Measurements from ENCODE around the gene DPP10.

Gene DPP10

DNA sequence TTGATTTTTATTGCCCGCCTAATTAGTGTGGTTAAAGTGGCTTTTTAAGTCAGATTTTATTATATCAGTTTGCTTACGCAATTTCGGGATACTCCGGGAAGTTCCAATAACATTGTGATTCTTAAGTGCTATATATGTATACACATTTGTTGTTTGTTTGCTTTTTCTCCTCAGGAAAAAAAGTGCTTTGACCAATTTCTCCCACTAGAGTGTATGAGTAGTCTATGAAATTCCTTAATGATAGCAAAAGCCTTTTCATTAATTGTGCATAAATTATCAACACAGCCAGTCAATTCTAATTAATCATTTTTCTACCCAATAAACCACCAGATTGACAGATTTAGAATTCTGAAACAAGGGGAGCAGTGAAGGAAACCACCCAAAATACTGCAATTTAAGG is 172.2 kb downstream of the DPP10 start:
- TF ChIP-seq, protein P1, sequence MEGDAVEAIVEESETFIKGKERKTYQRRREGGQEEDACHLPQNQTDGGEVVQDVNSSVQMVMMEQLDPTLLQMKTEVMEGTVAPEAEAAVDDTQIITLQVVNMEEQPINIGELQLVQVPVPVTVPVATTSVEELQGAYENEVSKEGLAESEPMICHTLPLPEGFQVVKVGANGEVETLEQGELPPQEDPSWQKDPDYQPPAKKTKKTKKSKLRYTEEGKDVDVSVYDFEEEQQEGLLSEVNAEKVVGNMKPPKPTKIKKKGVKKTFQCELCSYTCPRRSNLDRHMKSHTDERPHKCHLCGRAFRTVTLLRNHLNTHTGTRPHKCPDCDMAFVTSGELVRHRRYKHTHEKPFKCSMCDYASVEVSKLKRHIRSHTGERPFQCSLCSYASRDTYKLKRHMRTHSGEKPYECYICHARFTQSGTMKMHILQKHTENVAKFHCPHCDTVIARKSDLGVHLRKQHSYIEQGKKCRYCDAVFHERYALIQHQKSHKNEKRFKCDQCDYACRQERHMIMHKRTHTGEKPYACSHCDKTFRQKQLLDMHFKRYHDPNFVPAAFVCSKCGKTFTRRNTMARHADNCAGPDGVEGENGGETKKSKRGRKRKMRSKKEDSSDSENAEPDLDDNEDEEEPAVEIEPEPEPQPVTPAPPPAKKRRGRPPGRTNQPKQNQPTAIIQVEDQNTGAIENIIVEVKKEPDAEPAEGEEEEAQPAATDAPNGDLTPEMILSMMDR (conservative IDR thresholded peaks at IDR 0.05; ENCODE audit: low read depth, low read length): no peak
- DNase-seq (ENCODE audit: low read depth): no peak
- no peak overlapping the region for H3K4me3 ChIP-seq (ENCODE audit: low read length)

DNA sequence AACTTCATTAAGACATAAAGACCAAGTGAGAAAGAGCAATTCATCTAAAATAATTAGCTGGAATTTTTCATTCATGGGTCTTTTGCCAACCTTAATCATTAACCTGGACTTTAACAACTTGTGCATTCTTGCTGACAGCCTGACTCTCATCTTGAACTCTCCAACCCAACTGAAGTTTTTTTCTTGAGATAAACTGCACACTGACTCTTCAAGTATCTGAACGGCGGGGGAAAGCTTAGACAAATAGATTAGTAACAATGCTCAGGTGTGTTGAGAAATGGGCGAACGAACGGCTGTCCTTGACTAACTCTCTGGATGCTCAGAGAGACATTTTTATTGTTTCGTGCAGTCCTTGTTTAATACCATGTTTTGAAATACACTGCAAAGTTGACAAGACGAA is 186.0 kb downstream of the DPP10 start:
- no peak overlapping the region for H3K4me3 ChIP-seq (ENCODE audit: low read length)
- TF ChIP-seq, protein P1 (conservative IDR thresholded peaks at IDR 0.05; ENCODE audit: low read depth, low read length): no peak

DNA sequence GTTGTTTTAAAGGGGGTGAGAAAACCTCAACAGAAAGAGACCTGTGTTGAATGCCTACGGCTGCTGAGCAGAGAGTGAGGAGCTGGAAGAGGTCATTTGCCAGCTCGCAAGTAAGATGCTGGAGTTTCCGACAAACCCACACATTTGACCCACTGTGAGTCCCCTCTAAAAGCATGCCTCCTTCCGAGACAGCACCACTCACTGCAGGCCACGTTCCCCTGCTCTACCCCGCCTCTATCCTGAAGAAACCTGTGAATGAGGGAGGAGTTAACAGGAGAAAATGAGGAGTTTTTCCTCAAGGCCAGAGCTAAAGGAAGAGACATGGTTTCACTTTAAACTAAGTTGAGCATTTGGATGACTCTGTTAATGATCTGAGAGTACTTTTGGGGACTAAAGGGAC is 188.7 kb downstream of the DPP10 start:
- H3K4me3 ChIP-seq (ENCODE audit: low read length): no peak overlapping the region
- TF ChIP-seq, protein P1 (conservative IDR thresholded peaks at IDR 0.05; ENCODE audit: low read depth, low read length): no peak
- DNase-seq (ENCODE audit: low read depth): no peak

More for the DNA sequence above, 186.0 kb downstream of the DPP10 start:
- no peak for DNase-seq (ENCODE audit: low read depth)

DNA sequence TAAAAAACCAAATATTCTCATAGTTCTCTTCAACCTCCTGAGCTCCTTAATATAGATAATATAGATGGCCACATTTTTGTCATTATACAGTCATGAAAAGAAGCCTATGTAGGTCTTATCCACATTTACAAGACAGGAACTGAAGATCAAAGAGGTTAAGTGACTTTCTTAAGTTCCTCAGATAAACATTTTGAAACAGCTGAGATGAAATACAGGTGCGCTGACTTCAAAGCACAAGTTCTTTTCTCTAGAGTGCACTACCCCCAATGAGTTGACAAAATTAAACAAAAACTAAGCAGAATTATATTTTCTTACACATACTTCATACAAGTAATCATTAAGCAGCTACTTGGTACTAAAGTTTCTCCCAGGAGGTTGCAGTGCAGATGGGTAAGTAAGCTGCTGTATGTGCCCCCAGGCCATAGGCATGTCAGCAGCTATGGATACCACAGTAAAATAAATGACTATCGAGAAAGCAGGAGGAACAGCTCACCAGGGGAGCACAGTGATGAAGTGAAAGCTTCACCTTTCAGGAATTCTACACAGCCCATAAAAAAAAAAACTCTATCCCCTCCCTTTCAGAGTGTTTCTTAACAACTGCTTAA is 199.8 kb downstream of the DPP10 start:
- no peak overlapping the region for H3K4me3 ChIP-seq (ENCODE audit: low read length)
- DNase-seq (ENCODE audit: low read depth): no peak
- TF ChIP-seq, protein P1 (conservative IDR thresholded peaks at IDR 0.05; ENCODE audit: low read depth, low read length): no peak

DNA sequence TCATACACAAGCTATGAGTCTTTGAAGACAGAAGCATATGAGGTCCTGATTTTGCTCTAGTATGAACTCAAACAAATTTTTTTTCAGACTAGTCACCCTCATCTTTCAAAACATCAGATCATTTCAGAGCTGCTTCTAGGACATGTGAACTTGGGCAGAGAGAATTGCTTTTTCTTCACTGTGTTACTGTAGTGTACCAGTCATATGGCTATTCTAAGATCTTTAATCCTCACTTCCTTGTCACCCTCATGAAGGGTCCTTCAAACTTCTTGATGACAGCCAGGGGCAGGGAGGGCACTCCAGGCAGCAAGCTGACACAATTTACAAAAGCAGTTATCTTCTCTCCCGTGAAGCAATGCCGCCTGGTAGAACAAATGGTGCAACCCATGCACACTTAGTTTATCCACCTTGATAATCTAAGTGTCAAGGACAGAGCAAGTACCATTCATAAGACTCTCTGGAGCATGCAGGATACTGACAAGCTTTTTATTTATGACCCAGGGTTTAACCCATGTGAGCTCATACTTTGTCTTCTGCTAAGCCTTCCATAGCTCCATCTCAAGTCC is 200.6 kb downstream of the DPP10 start:
- DNase-seq (ENCODE audit: low read depth): no peak
- TF ChIP-seq, protein P1 (conservative IDR thresholded peaks at IDR 0.05; ENCODE audit: low read depth, low read length): no peak
- H3K4me3 ChIP-seq (ENCODE audit: low read length): no peak overlapping the region

DNA sequence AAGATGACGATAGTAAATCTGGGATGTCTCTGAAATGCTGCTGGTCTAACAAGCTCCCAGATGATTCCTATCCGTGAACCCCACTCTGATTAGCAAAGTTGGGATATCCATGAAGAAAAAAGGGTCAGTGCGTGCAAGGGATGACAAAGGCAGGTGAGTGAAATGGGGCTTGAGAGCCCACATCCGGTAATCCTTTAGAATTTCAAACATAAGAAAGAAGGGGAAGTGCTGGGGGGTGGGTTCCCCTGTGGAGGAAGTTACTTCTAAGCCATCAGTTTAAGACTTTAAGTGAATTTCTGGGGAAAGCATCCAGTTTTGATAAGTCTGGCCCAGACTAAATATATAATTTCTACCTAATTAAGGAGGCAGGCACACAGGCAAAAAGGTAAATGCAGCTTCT is 209.5 kb downstream of the DPP10 start:
- TF ChIP-seq, protein P1 (conservative IDR thresholded peaks at IDR 0.05; ENCODE audit: low read depth, low read length): no peak
- H3K4me3 ChIP-seq (ENCODE audit: low read length): no peak overlapping the region
- DNase-seq (ENCODE audit: low read depth): no peak

DNA sequence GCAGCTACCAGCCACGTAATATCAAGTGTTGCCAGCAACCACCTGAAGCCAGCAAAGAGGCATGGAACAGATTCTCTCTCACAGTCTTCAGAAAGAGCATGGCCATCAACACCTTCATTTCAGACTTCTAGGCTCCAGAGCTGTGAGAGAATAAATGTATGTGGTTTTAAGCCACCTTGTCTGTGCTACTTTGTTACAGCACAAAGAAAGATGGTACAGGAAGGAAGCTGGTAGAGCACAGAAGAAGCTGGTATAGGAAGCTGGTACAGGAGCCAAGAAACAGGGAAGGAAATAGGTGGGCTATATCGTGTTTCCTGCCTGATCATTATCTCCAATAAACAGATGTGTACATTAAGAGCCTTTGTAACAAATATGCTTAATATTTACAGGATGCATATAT is 217.4 kb downstream of the DPP10 start:
- TF ChIP-seq, protein P1 (conservative IDR thresholded peaks at IDR 0.05; ENCODE audit: low read depth, low read length): no peak
- no peak for DNase-seq (ENCODE audit: low read depth)
- H3K4me3 ChIP-seq (ENCODE audit: low read length): no peak overlapping the region

Measured in retinal pigment epithelial cell (primary cell).